SIG-M5 treated with dmso at 0.1 percent for 504 hours (cell line): ENCODE data around the gene GCNA.

ENCODE experiments used
- DNase-seq: peaks from one replicate; lab custom pipeline; 2025; ENCODE audit not compliant: unreplicated experiment; lab: John Stamatoyannopoulos, UW

GCNA gene

DNA sequence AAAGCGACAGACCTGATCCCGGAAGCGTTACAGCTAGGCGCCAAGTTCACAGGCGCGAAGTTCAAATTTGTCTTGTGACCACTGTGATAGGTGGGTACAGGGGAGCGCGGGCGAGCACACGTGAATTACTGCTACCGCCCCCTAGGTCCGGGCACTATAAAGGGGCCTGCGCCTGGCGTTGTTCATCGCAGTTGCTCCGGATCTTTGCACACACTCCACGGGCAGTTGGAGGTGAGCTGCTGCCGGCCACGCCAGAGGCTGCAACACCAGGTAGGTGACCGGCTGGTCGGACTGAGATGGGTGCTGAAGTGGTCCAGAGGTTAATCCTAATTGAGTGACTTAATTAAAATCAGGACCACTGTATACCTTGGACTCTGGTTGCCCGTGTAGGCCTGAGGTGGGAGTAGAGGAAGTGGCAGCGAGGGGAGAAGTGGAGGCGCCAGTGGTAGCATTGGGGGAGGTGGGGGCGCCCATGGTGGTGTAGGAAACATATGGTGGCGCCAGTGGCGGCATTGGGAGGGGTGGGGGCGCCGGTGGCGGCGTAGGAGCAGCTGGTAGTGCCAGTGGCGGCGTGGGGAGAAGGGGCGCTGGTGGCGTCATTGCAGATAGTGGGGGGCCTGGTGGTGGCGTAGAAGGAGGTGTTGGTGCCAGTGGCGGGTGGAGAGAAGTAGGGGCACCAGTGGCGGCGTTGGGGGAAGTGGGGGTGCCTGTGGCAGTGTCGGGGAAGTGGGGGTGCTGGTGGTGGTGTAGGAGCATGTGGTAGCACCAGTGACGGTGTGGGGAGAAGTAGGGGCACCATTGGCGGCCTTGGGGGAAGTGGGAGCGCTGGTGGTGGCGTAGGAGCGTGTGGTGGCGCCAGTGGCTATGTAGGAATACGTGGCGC, at the start of gene GCNA:
GCNA (plus strand) TSS at position 185 of the 883 bp plus-strand sequence. CDS start 2,385 bp downstream, outside the sequence.
- DNase-seq, result no peak

DNA sequence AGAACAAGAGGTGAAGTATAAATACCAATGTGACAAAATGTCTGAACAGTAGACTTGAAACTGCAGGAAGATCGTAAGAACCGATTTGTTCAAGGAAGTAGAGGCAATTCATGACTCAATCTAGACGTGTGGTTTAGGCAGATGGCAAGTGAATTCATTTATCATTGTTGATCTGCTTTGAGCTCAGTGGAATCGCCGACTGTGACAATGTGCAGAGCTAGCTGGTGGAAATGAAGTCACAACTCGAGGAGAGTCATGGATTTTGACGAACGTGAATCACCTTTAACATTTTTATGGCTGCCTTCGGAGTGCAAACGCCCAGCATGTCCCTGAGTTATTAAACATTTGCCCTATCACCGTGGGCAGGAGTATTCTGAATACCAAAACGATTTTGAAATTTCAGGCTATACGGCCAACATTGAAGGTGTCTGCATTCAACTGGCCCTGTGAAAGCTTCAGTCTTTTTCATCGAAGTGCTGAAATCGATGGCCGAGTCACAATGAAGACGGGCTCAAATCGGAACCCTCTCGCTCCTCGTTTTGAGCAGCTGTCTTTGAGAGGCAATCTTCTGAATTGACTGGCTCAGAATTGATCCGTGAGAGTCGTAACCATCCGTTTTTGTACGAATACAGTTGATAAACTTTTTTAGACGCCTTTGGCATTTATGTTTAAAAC, 46.0 kb upstream of the GCNA start:
- DNase-seq, result peak; percentile 63

DNA sequence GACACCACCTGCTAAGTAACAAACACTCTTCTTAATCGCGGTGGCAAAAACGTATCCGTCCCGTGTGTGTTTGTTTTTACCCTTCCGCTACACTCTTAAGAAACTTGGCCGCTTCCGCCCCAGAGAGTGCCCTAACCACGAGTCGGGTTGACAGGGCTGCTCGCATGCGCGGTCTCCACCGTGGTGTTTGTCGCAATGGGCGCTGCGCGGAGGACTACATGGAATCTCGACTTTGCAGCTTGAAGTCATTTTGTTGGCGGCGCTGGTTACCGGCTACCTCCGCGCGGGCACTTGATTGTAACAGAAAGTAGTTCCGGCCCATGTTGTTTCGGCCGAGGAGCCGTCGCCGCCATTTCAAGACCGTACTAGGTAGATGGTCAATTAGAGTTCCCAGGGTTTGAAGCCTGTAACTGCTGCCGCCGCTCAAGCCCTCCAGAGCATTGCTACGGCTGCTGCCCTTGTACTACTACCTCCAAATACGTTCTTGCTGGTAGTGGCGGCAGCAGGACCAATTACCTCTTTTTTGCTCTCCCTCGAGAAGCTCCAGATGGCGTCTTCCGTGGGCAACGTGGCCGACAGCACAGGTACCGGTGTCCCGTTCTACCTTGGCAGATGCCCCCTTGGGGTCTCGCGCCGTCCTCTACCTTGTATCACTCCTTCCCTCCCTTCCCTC, 45.3 kb upstream of the GCNA start, which contains the start of gene OGT:
OGT (plus strand) TSS at position 352 of the 673 bp plus-strand sequence; CDS start at position 548, 196 bp downstream.
- peak; percentile 92 for DNase-seq

DNA sequence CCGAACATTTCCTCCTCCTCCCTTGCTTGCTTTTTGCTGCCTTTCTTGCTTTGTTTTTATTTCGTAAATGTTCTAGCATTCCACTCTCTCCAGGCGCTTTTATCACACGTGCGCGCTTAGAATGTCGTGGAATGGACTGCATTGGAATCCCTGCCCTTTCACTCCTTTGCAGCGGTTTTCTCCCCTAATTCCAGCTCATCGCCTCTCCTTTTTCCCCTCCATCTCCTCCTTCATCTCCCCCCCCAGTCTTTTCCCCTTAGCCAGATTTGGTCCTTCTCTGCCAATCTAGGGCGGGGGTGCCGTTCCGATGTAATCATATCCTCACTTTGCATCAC, 44.8 kb upstream of the GCNA start:
- DNase-seq, result no peak

DNA sequence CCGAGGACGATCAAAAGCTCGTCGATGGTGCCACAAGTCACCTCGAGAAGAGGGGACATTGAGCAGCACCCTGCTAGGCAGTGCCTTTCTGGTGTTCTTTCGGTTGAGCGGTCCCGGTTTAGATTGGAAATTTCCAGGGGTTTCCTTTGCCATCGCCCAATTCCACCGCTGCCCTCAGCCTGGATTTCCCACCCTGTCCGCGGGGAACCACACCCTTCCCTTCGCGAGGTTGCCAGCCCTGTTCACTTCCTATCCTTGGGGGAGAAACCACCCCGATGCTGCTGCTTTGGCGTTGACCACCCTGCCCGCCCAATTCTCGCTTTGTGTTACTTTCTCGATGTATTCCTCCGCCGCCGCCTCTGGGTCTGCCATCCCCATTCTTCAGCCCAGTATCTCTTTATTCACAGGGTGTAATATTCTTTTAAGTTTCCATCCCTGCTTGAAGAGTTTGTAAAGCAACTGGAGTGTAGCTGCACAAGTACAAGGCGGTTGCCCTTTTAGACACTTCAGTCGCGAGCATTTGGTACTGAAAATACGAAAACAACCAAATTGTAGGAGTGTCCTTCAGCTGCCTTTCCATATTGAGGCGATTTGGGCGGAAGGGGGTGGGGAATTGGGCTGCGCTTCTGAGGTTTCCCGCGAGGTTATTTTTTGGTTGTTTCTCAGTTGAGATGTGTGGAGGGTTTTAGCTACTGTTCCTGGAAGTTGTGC, 44.2 kb upstream of the GCNA start:
- peak; percentile 39 for DNase-seq

GRCh38 chrX:71534773-71535544, 43.3 kb upstream of the GCNA start:
- DNase-seq, result no peak

GRCh38 chrX:71536285-71536684, 42.0 kb upstream of the GCNA start:
- no peak for DNase-seq

DNA sequence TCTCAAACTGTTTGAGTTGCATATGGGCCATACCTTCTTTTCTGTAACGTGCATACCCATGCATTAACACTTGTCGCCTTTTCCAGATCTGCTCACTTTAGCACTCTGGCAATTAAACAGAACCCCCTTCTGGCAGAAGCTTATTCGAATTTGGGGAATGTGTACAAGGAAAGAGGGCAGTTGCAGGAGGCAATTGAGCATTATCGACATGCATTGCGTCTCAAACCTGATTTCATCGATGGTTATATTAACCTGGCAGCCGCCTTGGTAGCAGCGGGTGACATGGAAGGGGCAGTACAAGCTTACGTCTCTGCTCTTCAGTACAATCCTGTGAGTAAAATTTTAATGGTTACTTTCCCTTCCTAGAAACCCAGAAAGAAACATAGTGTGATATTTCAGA, 40.5 kb upstream of the GCNA start:
- no peak for DNase-seq

DNA sequence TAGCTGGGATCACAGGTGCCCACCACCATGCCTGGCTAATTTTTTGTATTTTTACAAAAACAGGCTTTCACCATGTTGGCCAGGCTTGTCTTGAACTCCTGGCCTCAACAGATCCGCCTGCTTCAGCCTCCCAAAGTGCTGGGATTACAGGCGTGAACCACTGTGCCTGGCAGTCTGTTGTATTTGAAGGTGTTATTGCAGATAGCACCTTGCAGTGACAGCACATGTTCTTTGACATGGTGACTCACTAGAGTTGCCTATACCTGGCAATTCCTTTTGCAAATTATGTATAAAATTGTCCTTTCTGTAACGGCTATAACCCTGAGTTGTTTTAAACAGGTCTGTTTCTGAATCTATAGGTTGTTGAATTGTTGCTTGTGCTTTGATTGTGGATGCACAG, 37.4 kb upstream of the GCNA start:
- DNase-seq, result no peak

GRCh38 chrX:71541210-71542022, 36.8 kb upstream of the GCNA start:
- peak; percentile 82 for DNase-seq

GRCh38 chrX:71542411-71542810, 35.8 kb upstream of the GCNA start:
- peak; percentile 22 for DNase-seq

DNA sequence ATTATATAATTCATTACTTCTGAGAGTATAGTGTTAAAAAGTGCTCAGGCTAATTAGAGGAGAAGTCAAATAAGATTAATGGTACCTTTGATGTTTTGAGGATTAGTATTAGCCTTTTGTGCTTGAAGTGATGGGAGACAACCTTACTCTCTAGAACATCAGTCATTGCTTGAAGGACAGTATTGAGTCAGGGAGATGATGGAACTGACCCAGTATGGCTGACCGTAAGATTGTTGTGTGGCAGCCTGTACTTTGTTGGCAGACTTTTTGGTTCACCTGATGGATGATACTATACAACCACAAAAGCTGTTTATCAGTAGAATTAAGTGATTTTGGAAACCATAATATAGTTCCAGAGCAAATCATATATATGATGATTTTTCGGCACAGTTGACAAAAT, 35.4 kb upstream of the GCNA start:
- no peak for DNase-seq

- peak; percentile 14 for DNase-seq
Observed at GRCh38 chrX:71543316-71543715, 34.9 kb upstream of the GCNA start.

DNA sequence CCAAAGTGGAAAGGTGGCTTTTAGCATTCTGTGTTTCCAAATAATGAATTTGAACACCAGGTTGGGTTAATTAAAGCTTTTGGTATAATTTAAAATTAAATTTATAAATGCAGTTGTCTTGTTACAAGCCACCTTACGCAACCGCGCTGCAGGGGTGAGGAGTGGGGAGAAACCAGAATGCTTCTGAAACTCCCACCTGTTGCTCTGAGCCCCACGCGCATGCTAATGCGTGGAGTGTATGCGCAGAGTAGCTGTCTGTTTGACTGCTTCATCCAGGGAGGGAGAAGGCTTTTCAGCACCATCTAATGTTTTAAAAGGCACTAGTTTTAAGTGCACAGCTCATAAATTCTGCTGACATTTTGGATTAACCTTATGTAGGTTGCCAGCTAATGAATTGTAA, 32.9 kb upstream of the GCNA start:
- DNase-seq, result no peak

DNA sequence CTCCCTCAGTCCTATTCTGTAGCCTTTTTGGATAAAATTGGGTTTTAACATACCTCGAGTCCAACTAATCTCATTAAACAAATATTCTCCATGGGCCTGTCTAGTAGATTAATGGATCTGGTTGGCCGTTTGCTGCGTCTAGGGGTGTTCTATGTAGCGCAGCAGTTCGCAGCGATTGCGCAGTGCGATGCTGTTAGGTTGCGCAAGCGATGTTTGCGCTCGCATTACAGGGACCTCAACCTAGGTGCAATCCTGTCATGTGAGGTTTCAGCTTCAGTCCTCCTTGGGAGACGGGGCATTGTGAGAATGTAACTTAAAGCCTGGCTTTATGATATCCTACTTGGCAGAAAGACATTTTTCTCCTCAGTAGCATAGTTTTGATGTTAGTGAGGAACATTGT, 31.4 kb upstream of the GCNA start:
- no peak for DNase-seq

DNA sequence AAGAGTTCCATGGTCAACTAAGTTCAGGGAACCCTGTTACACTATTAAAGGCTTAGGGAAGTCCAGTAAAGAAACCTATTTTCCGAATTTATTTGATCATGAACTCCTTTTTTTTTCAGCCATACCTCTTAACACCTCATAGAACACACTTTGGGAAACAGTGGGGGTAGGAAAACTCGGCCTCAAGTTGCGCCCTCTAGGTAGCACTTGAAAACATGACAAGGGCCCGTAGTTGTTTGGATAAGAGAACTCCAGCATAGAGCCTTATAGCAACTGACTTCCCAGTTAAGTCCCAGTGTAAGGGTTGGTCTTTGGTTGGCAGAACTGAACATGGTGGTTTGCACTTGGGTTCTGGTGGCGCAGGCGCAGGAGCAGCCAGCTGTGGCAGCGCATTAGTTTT, 30.9 kb upstream of the GCNA start:
- DNase-seq, result no peak

DNA sequence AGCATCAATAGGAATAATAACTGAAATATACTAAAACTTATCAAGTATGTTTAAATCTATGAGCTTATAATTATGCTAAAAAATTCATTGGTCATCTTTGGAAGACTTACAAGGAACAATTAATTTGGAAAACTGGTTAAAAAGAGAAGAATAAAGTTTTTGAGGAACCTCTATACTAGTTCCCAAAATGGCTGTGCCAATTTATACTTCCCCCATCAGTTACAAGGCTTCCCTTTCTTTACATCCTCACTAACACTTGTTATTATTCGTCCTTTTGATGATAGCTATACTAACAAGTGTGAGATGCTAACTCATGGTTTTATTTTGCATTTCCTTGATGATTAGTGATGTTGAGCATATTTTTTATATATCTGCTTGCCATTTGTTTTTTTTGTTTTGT, 28.3 kb upstream of the GCNA start:
- DNase-seq, result no peak

GRCh38 chrX:71550578-71550977, 27.7 kb upstream of the GCNA start:
- DNase-seq, result no peak

DNA sequence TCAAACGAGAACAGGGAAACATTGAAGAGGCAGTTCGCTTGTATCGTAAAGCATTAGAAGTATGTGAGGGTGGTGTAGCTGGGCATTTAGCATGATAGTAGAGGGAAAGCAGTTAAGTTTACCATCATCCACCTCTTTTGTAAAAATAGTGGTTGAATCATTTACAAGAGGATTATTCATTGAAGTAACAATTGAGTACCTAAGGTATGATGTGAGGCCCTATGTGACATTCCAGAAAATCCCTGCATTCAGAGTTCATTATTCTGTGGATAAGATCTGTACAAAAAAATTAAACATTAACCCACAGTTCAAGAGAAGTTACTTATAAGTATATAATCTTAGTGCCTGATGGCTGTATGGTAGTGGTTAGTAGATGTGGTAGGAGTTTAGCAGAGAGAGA, 22.2 kb upstream of the GCNA start:
- no peak for DNase-seq

DNA sequence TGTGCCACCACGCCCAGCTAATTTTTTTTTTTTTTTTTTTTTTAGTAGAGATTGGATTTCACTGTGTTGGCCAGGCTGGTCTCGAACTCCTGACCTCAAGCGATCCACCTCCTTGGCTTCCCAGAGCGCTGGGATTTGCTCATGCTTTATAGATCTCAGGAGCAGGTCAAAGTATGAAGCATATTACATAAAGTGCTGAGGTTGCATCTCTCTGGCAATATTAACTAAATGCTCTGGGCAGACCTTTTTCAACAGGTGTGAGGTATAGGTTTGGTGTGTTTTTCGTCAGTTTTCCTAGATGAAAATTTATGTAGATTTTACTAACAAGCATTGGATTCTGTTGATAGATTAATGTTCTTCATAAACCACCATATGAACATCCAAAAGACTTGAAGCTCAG, 19.3 kb upstream of the GCNA start:
- no peak for DNase-seq
